Measurements from ENCODE around the gene CYP1A2.
"Not testable (repeated sequence)": the region's sequence is repeated elsewhere in the genome, so short reads cannot be mapped to it uniquely, and the experiment has no call there.

CYP1A2 gene

GRCh38 chr15:74748322-74748946 lies at the start of gene CYP1A2:
Gene CYP1A2, plus strand, starts transcription at chr15:74748845. Its CDS starts 894 bp downstream, at chr15:74749739.
- FAIRE-seq: no peak

GRCh38 chr15:74709011-74709410 lies 39.6 kb upstream of the CYP1A2 start:
- no peak for FAIRE-seq

- FAIRE-seq: no peak
Measured at GRCh38 chr15:74709892-74710291, 38.8 kb upstream of the CYP1A2 start.

- no peak for FAIRE-seq
Measured at GRCh38 chr15:74710319-74711094, 38.1 kb upstream of the CYP1A2 start.

- FAIRE-seq: no peak
Measured at GRCh38 chr15:74712311-74712710, 36.3 kb upstream of the CYP1A2 start.

GRCh38 chr15:74716651-74717050 lies 32.0 kb upstream of the CYP1A2 start:
- no peak for FAIRE-seq

- no peak for FAIRE-seq
Measured at GRCh38 chr15:74722591-74722990, 26.1 kb upstream of the CYP1A2 start.

GRCh38 chr15:74723187-74723586 lies 25.5 kb upstream of the CYP1A2 start:
- no peak for FAIRE-seq

- peak; percentile 62 for FAIRE-seq
Measured at GRCh38 chr15:74723754-74724334, 24.8 kb upstream of the CYP1A2 start.

- no peak for FAIRE-seq
Measured at GRCh38 chr15:74724570-74725224, 23.9 kb upstream of the CYP1A2 start.

GRCh38 chr15:74725225-74725774 lies 23.3 kb upstream of the CYP1A2 start, which contains the start of gene CYP1A1:
Gene CYP1A1, minus strand, starts transcription at chr15:74725528. Its CDS starts 2,431 bp downstream, at chr15:74723097.
- no peak for FAIRE-seq

- FAIRE-seq: no peak
Measured at GRCh38 chr15:74725845-74726773, 22.5 kb upstream of the CYP1A2 start.

- no peak for FAIRE-seq
Measured at GRCh38 chr15:74726774-74727164, 21.9 kb upstream of the CYP1A2 start.

GRCh38 chr15:74727727-74728126 lies 20.9 kb upstream of the CYP1A2 start:
- no peak for FAIRE-seq

- FAIRE-seq: not testable (repeated sequence)
Measured at GRCh38 chr15:74728699-74729098, 19.9 kb upstream of the CYP1A2 start.

GRCh38 chr15:74729372-74729771 lies 19.3 kb upstream of the CYP1A2 start:
- FAIRE-seq: not testable (repeated sequence)

GRCh38 chr15:74730619-74731316 lies 17.9 kb upstream of the CYP1A2 start:
- FAIRE-seq: no peak

GRCh38 chr15:74732846-74733245 lies 15.8 kb upstream of the CYP1A2 start:
- no peak for FAIRE-seq

GRCh38 chr15:74733269-74733668 lies 15.4 kb upstream of the CYP1A2 start:
- no peak for FAIRE-seq

GRCh38 chr15:74735305-74735704 lies 13.3 kb upstream of the CYP1A2 start:
- no peak for FAIRE-seq

GRCh38 chr15:74738239-74738638 lies 10.4 kb upstream of the CYP1A2 start:
- not testable (repeated sequence) for FAIRE-seq
